ENCODE data around the gene SAMD5. TPM values are rescaled to one million over a fixed set of nuclear protein-coding genes. Genes with fewer than 3 reads are reported as not detected.

The SAMD5 gene
- total RNA-seq, 1 donor from 2014 or later, result 12.0 TPM

DNA sequence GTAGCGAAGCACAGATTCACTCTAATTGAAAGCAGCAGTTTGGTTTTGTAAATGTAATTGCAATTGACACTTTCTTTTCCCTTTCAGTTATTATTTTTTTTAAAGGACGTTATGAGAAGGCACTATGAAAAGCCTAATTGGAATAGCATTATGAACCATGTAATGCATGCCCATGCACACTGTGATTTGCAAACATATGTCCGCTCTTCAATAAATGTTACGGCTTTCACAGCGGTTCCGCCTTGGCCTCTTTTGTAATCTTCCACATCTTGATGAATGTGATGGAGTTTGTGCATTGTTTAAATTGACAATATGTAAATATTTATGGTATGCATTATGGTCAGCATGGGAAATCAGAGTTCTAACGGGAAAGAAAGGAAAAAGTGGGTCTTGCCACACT is 61.3 kb downstream of the SAMD5 start:
- TF ChIP-seq, protein P1, sequence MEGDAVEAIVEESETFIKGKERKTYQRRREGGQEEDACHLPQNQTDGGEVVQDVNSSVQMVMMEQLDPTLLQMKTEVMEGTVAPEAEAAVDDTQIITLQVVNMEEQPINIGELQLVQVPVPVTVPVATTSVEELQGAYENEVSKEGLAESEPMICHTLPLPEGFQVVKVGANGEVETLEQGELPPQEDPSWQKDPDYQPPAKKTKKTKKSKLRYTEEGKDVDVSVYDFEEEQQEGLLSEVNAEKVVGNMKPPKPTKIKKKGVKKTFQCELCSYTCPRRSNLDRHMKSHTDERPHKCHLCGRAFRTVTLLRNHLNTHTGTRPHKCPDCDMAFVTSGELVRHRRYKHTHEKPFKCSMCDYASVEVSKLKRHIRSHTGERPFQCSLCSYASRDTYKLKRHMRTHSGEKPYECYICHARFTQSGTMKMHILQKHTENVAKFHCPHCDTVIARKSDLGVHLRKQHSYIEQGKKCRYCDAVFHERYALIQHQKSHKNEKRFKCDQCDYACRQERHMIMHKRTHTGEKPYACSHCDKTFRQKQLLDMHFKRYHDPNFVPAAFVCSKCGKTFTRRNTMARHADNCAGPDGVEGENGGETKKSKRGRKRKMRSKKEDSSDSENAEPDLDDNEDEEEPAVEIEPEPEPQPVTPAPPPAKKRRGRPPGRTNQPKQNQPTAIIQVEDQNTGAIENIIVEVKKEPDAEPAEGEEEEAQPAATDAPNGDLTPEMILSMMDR (IDR thresholded peaks at IDR 0.05; ENCODE audit: unreplicated experiment), result no peak
- Mint-ChIP-seq H3K4me1 (peaks cover 21% of the 10 kb centered on the region), H3K27me3 (ENCODE audit: low read depth) (no peaks in the 10 kb centered on the region), H3K4me3 (no peak overlapping the region), H3K36me3 (peaks cover 4% of the 10 kb centered on the region), H3K27ac (no peak overlapping the region), H3K9me3 (no peaks in the 10 kb centered on the region)
- no peak for DNase-seq (ENCODE audit: low spot score in 2 of 2, unreplicated experiment in 2 of 2)

DNA sequence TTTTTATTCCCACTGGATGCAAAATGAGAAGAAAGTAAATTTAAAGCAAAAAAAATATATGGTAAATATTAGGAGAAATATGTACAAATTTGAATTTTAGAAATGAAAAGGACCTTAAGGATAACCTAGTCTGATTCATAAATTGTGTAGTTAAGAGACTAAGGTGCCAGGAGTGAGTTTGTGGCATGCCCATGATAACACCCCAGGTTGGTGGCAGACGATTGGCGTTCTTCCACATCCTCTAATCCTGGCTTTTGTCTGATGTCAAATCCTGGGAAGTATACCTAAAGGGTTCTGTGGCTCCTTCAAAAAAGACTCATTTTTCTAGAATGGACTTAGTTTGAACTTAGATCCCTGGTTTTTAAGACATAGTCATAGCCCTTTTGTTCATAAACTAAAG is 62.2 kb downstream of the SAMD5 start:
- Mint-ChIP-seq H3K27ac (no peak overlapping the region), H3K9me3 (no peaks in the 10 kb centered on the region), H3K36me3 (peaks cover 4% of the 10 kb centered on the region), H3K27me3 (ENCODE audit: low read depth) (no peaks in the 10 kb centered on the region), H3K4me3 (no peak overlapping the region), H3K4me1 (peaks cover 22% of the 10 kb centered on the region)
- DNase-seq (ENCODE audit: low spot score in 2 of 2, unreplicated experiment in 2 of 2), result no peak
- TF ChIP-seq, protein P1 (IDR thresholded peaks at IDR 0.05; ENCODE audit: unreplicated experiment), result no peak

DNA sequence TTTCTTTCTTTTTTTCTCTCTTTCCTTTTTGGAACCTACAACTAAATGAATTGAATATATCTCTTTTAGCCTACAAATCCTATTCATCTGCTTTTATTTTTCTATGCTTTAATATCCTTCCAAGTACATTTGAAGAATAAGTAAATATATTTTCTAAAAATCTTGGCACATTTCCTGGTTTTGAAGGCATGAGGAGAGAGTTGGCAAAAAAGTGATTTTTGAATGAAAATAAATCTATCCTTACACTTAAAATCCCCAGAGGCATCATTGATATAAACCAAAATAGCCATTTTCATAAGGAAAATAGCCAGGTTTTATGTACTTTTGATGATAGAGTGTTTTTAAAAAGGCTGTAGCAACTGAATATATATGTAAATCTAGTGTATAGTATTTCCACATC is 69.0 kb downstream of the SAMD5 start:
- Mint-ChIP-seq H3K4me3 (no peak overlapping the region), H3K27me3 (ENCODE audit: low read depth) (no peaks in the 10 kb centered on the region), H3K4me1 (peaks cover 28% of the 10 kb centered on the region), H3K9me3 (peaks cover 4% of the 10 kb centered on the region), H3K27ac (peak overlapping the region; percentile 66), H3K36me3 (peaks cover 3% of the 10 kb centered on the region)
- TF ChIP-seq, protein P1 (IDR thresholded peaks at IDR 0.05; ENCODE audit: unreplicated experiment), result no peak
- no peak for DNase-seq (ENCODE audit: low spot score in 2 of 2, unreplicated experiment in 2 of 2)

DNA sequence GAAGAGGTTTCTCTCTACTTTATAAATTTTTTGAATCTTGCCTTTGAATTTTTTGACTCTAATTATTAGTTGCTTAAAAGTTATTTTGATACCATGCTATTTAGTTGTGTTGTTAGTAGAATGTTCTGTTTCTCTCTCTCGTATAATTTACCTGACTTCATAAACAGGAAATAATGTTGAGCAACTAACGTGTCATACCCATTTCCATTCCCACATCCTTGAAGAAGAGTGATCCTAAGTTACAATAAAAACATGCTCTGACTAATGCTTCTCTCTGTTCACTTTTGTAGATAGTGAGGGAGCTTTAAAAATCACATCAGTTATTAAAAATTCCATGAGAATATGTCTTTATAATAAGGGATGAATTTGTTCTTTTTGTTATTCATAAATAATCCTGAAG is 69.7 kb downstream of the SAMD5 start:
- H3K27me3 Mint-ChIP-seq (ENCODE audit: low read depth), result no peaks in the 10 kb centered on the region
- no peak for DNase-seq (ENCODE audit: low spot score in 2 of 2, unreplicated experiment in 2 of 2)
- TF ChIP-seq, protein P1 (IDR thresholded peaks at IDR 0.05; ENCODE audit: unreplicated experiment), result no peak
- H3K27ac Mint-ChIP-seq, result no peak overlapping the region
- no peak overlapping the region for H3K4me3 Mint-ChIP-seq
- H3K9me3 Mint-ChIP-seq, result peaks cover 4% of the 10 kb centered on the region
- H3K36me3 Mint-ChIP-seq, result peaks cover 3% of the 10 kb centered on the region
- peaks cover 28% of the 10 kb centered on the region for H3K4me1 Mint-ChIP-seq

DNA sequence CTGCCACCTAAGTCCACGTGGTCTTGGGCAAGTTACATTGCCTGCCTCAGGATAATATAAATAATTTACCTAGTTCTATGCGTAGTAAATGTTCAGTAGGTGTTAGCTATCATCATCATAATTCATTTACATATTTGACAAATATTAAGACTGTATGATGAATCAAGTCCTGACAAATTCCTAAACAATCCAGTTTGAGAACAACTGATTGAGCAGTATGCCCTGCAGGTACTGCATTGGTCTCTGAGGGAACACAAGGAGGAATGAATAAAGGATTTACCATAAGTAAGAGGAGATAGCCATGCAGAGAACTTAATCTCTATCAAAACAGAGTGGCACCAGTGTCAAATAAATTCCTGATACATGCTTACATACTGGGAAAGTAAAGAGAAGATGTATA is 70.4 kb downstream of the SAMD5 start:
- Mint-ChIP-seq H3K27me3 (ENCODE audit: low read depth) (no peaks in the 10 kb centered on the region), H3K36me3 (peaks cover 3% of the 10 kb centered on the region), H3K4me1 (peaks cover 28% of the 10 kb centered on the region), H3K27ac (no peak overlapping the region), H3K4me3 (no peak overlapping the region), H3K9me3 (peaks cover 4% of the 10 kb centered on the region)
- DNase-seq (ENCODE audit: low spot score in 2 of 2, unreplicated experiment in 2 of 2), result no peak
- TF ChIP-seq, protein P1 (IDR thresholded peaks at IDR 0.05; ENCODE audit: unreplicated experiment), result no peak

DNA sequence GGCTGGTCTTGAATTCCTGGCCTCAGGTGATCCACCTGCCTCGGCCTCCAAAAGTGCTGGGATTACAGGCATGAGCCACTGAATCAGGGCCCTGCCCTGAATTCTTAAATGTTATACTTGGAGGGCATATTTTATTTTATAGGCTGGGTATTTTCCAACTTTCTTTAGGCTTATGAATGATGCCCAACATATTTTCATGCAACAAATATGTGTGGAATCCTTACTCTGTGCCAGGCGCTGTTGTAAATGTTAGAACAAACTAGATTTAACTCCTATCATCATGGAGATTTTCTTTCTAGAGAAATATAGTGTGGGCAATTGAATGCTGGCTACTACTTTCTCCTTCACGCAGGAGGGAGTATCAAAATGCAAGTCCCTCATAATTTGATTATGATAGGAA is 71.2 kb downstream of the SAMD5 start:
- no peak for DNase-seq (ENCODE audit: low spot score in 2 of 2, unreplicated experiment in 2 of 2)
- TF ChIP-seq, protein P1 (IDR thresholded peaks at IDR 0.05; ENCODE audit: unreplicated experiment), result no peak
- Mint-ChIP-seq H3K27me3 (ENCODE audit: low read depth) (no peaks in the 10 kb centered on the region), H3K4me3 (no peak overlapping the region), H3K27ac (peak overlapping the region; percentile 73), H3K36me3 (peaks cover 3% of the 10 kb centered on the region), H3K9me3 (peaks cover 4% of the 10 kb centered on the region), H3K4me1 (peaks cover 28% of the 10 kb centered on the region)
